ENCODE measurements around the gene EXOC4.

- TF ChIP-seq CTCF (IDR thresholded peaks at IDR 0.05) (no peak), POLR2A (IDR thresholded peaks at IDR 0.05; ENCODE audit: low read depth) (no peak)
Measured at GRCh38 chr7:133398506-133398905, 145.6 kb downstream of the EXOC4 start.
